Nasal cavity respiratory epithelium epithelial cell of viscerocranial mucosa (primary cell): ENCODE data around the gene ERRFI1. TPM values are rescaled to one million over a fixed set of nuclear protein-coding genes. Genes with fewer than 3 reads are reported as not detected.

Experiments
- total RNA-seq: library from RNA; depleted of rRNA; stranded (reverse); fragments of >200 nt; gene quantifications from 2 replicates; pipeline ENCODE4 v1.2.3, GENCODE V29; 2014

ERRFI1 gene
- total RNA-seq = 266 and 296 TPM in 2 replicates

GRCh38 chr1:8026153-8026975 is at the start of gene ERRFI1:
TSS of gene ERRFI1 (minus strand) at chr1:8026309. CDS start at chr1:8015619, 10,690 bp downstream.

Other genes with a start within 250 kb of the ERRFI1 start
- 6.5 and 7.7 TPM in 2 replicates for gene PER3, start 242.0 kb downstream of the ERRFI1 start, total RNA-seq
- gene UTS2, start 173.2 kb downstream of the ERRFI1 start, total RNA-seq = 0.21 TPM in 1 of 2 replicates, not detected in the other
- 0.64 and 2.7 TPM in 2 replicates for gene TNFRSF9, start 85.5 kb downstream of the ERRFI1 start, total RNA-seq
- gene PARK7, start 64.6 kb downstream of the ERRFI1 start, total RNA-seq = 189 and 241 TPM in 2 replicates